Heart right ventricle (tissue), 16 donors: ENCODE measurements around the gene CUL5. TPM values are rescaled to one million over a fixed set of nuclear protein-coding genes. Genes with fewer than 3 reads are reported as not detected.
"Not testable (repeated sequence)": the region's sequence is repeated elsewhere in the genome, so short reads cannot be mapped to it uniquely, and the experiment has no call there.

Experiments used
- ATAC-seq, 8 donors: fragments of 200-7000 bp; cut with Tn5 transposase; one replicate each; pipeline ENCODE4 v1.9.1; 2020; ENCODE audit warnings: mild to moderate bottlenecking in 8 of 8, moderate library complexity in 8 of 8, moderate number of reproducible peaks in 1 of 8
- DNase-seq, 2 donors: peaks; one replicate each; pipeline ENCODE4 v3.0.0-alpha.2; 2020
- H3K27ac ChIP-seq, 10 donors: fragments of 200-600 bp; sonication (generic) in 2 of 10; one replicate each; pipeline versions ENCODE4 v1.5.0 to v1.8.0; 2020 to 2022; ENCODE audit warnings: mild to moderate bottlenecking in 3 of 10
- H3K27me3 ChIP-seq, 7 donors: fragments of 200-600 bp; one replicate each; pipeline ENCODE4 v1.8.0; 2021 to 2022; ENCODE audit warnings: mild to moderate bottlenecking in 2 of 7
- H3K36me3 ChIP-seq, 9 donors: fragments of 200-600 bp; sonication (generic) in 1 of 9; one replicate each; pipeline versions ENCODE4 v1.5.0 to v1.8.0; 2020 to 2022; ENCODE audit warnings: mild to moderate bottlenecking in 2 of 9
- H3K4me1 ChIP-seq, 9 donors: fragments of 200-600 bp; sonication (generic) in 1 of 9; one replicate each; pipeline versions ENCODE4 v1.5.0 to v1.8.0; 2020 to 2022; ENCODE audit warnings: mild to moderate bottlenecking in 4 of 9
- H3K4me3 ChIP-seq, 10 donors: fragments of 200-600 bp; sonication (generic) in 2 of 10; one replicate each; pipeline versions ENCODE4 v1.5.0 to v1.8.0; 2020 to 2022; ENCODE audit warnings: mild to moderate bottlenecking in 7 of 10, moderate library complexity in 2 of 10
- H3K9me3 ChIP-seq, 11 donors: fragments of 200-600 bp in 10 of 11; sonication (generic) in 2 of 11; one replicate each; pipeline versions ENCODE4 v1.5.0 to v1.8.0; 2013 to 2022; ENCODE audit warnings: mild to moderate bottlenecking in 2 of 11, control low read depth in 1 of 11, moderate library complexity in 1 of 11
- WGBS, 2 donors: extraction: QIAGEN DNeasy Blood & Tissue Kit; methylation state at CpG; one replicate each; pipeline ENCODE4 v1.1.7; 2013; ENCODE audit warnings: inconsistent platforms in 1 of 2; 5-methylcytosine and 5-hydroxymethylcytosine counted together
- intact Hi-C, 10 donors: fragments of 100-400 bp; cut with DNase I; formaldehyde crosslinking; loops; one replicate each; pipeline versions ENCODE4 v1.11.1 to v1.14.2; 2022
- polyA plus RNA-seq, 2 donors: library from polyadenylated mRNA; stranded (reverse); fragments of 200-250 nt; gene quantifications; one replicate each; pipeline ENCODE4 v1.2.3, GENCODE V29; 2013
- total RNA-seq, 10 donors: library from RNA; stranded (reverse); fragmentation: NEBNext Ultra II Directional in 3 of 10; extraction: Animal tissue kit (Norgen Biotek cat#: 25700) in 3 of 10; gene quantifications; one replicate each; pipeline versions ENCODE4 v1.2.1 to v1.2.4, GENCODE V29; 2021 to 2023
- TF ChIP-seq, protein P1 (sequence below), 9 donors: fragments of 200-600 bp; sonication (generic) in 2 of 9; IDR thresholded peaks; one replicate each; pipeline versions ENCODE4 v1.5.0 to v1.8.0; 2021 to 2022; ENCODE audit warnings: antibody characterized with exemption in 9 of 9, mild to moderate bottlenecking in 5 of 9, moderate library complexity in 1 of 9
- donor health status: Arrhythmogenic right ventricular cardiomyopathy.
- donor health status: ischemic (EF 13 %, LVEDD 7.1; RV severe dilation, severe dysfunction).
- donor health status: healthy with polysubstance abuse.
- donor health status: DM: no; HTN: yes; CAD: no.
- donor health status: DM: no; HTN: no; CAD: no.
- donor health status: ischemic (EF 25% LVEDD 6.9; RV normal size, moderate dysfunction).
- donor health status: ischemic (EF 25% LVEDD 5.7; RV mildly dilated, moderate dysfunction).
- donor health status: healthy.
- donor health status: DM: yes; HTN: yes; CAD: no.
- donor health status: Ischemic cardiomyopathy.
- donor health status: ischemic (EF 35%, LVEDD 5.7; RV mildly dilated, moderate dysfunction).
- donor health status: nonischemic (EF 11% LVEDD 7.7; RV severe dilation, severe dysfunction).
- donor health status: DM: yes; HTN: yes; CAD: no.
- donor health status: PGD.
- donor health status: ischemic (EF 29% LVEDD 5.4; RV normal size, mild dysfunction).
- donor health status: nonischemic (EF 23%, LVEDD 6.1; RV moderate dilation, normal function).

CUL5 gene
- total and polyA plus RNA-seq, 12 donors, result 5.9 to 51.3 (median 39.4) TPM

GRCh38 chr11:108019870-108020540 lies 11.3 kb downstream of the CUL5 start:
- 39 to 52% methylated on average over 4 of the region's 4 CpGs for WGBS, 2 donors
- DNase-seq, result no peak
- no peaks in the 10 kb centered on the region for H3K27me3 ChIP-seq
- no peak overlapping the region for H3K27ac ChIP-seq
- peaks cover 0 to 12% (median 0%) of the 10 kb centered on the region in 9 donors for H3K36me3 ChIP-seq
- peaks cover 0 to 39% (median 13%) of the 10 kb centered on the region in 9 donors for H3K4me1 ChIP-seq
- H3K9me3 ChIP-seq, result no peaks in the 10 kb centered on the region
- TF ChIP-seq, protein P1, sequence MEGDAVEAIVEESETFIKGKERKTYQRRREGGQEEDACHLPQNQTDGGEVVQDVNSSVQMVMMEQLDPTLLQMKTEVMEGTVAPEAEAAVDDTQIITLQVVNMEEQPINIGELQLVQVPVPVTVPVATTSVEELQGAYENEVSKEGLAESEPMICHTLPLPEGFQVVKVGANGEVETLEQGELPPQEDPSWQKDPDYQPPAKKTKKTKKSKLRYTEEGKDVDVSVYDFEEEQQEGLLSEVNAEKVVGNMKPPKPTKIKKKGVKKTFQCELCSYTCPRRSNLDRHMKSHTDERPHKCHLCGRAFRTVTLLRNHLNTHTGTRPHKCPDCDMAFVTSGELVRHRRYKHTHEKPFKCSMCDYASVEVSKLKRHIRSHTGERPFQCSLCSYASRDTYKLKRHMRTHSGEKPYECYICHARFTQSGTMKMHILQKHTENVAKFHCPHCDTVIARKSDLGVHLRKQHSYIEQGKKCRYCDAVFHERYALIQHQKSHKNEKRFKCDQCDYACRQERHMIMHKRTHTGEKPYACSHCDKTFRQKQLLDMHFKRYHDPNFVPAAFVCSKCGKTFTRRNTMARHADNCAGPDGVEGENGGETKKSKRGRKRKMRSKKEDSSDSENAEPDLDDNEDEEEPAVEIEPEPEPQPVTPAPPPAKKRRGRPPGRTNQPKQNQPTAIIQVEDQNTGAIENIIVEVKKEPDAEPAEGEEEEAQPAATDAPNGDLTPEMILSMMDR (IDR thresholded peaks at IDR 0.05), result no peak
- ATAC-seq, result peak in 3 of 8 donors; percentile 41 to 51 (median 47)
- intact Hi-C loops, result no loop called here
- H3K4me3 ChIP-seq, result no peak overlapping the region

- no peak overlapping the region for H3K27ac ChIP-seq
- intact Hi-C loops, result no loop called here
- H3K27me3 ChIP-seq, result no peaks in the 10 kb centered on the region
- DNase-seq (no peak), ATAC-seq (no peak)
- H3K4me3 ChIP-seq, result no peak overlapping the region
- H3K36me3 ChIP-seq, result no peaks in the 10 kb centered on the region
- WGBS, 2 donors, result 59 to 74% methylated on average over 5 of the region's 5 CpGs
- peaks cover 0 to 31% (median 14%) of the 10 kb centered on the region in 9 donors for H3K4me1 ChIP-seq
- no peaks in the 10 kb centered on the region for H3K9me3 ChIP-seq
- TF ChIP-seq, protein P1 (IDR thresholded peaks at IDR 0.05), result no peak
Measured at GRCh38 chr11:108025387-108026080, 16.8 kb downstream of the CUL5 start.

GRCh38 chr11:108027057-108027456 lies 18.4 kb downstream of the CUL5 start:
- H3K36me3 ChIP-seq, result no peaks in the 10 kb centered on the region
- ATAC-seq (no peak), DNase-seq (no peak)
- intact Hi-C loops, result no loop called here
- TF ChIP-seq, protein P1 (IDR thresholded peaks at IDR 0.05), result no peak
- no peaks in the 10 kb centered on the region for H3K27me3 ChIP-seq
- 95 to 97% methylated on average over 7 of the region's 7 CpGs for WGBS, 2 donors
- no peak overlapping the region for H3K27ac ChIP-seq
- H3K9me3 ChIP-seq, result peaks cover 0 to 7% (median 0%) of the 10 kb centered on the region in 11 donors
- H3K4me1 ChIP-seq, result peaks cover 0 to 20% (median 10%) of the 10 kb centered on the region in 9 donors
- H3K4me3 ChIP-seq, result no peak overlapping the region

GRCh38 chr11:108028822-108029441 lies 20.2 kb downstream of the CUL5 start:
- DNase-seq, H3K9me3 ChIP-seq, intact Hi-C loops, H3K4me3 ChIP-seq, ATAC-seq, H3K27ac ChIP-seq, H3K27me3 ChIP-seq, H3K36me3 ChIP-seq: not testable (repeated sequence)
- H3K4me1 ChIP-seq, result peaks cover 0 to 29% (median 12%) of the 10 kb centered on the region in 9 donors
- WGBS, 2 donors, result 92 to 93% methylated on average over 2 of the region's 2 CpGs

- H3K27me3 ChIP-seq, ATAC-seq, DNase-seq, H3K9me3 ChIP-seq, H3K27ac ChIP-seq, H3K4me3 ChIP-seq, intact Hi-C loops: not testable (repeated sequence)
- 98 to 100% methylated on average over 2 of the region's 2 CpGs for whole genome bisulfite sequencing, 2 donors
- peaks cover 0 to 22% (median 7%) of the 10 kb centered on the region in 9 donors for H3K4me1 ChIP-seq
- peaks cover 0 to 31% (median 15%) of the 10 kb centered on the region in 9 donors for H3K36me3 ChIP-seq
Measured at GRCh38 chr11:108031604-108032003, 22.9 kb downstream of the CUL5 start.
